ENCODE measurements around the gene PSENEN.

- no peak for TF ChIP-seq CTCF (conservative IDR thresholded peaks at IDR 0.05 in 1 of 2, IDR thresholded peaks at IDR 0.05 in 1 of 2; ENCODE audit: low read depth in 1 of 2, low read length in 2 of 2)
- TF ChIP-seq EZH2 (IDR thresholded peaks at IDR 0.05; ENCODE audit: low read length, missing control alignments): no peak
Measured at GRCh38 chr19:35755550-35756376, 10.3 kb downstream of the PSENEN start.

Measured in fibroblast of lung (primary cell).